Spleen (tissue), 11 donors: Measurements from ENCODE around the gene GYS1. TPM values are rescaled to one million over a fixed set of nuclear protein-coding genes. Genes with fewer than 3 reads are reported as not detected.
A peak's percentile ranks its signal among the peaks of the same experiment; 100 is the strongest.

Experiments used
- DNase-seq: peaks from one replicate; pipeline ENCODE4 v3.0.0-alpha.2; 2020
- H3K27ac ChIP-seq, 8 donors: fragments of 200-600 bp; sonication (generic) in 7 of 8; 1 replicate in 4 of 8; 2 replicates in 4 of 8; pipeline versions ENCODE4 v1.5.0 to v1.8.0; 2016 to 2021; ENCODE audit warnings: inconsistent platforms in 4 of 8, mild to moderate bottlenecking in 4 of 8, moderate library complexity in 1 of 8
- H3K27me3 ChIP-seq, 7 donors: fragments of 200-600 bp; sonication (generic) in 6 of 7; replicated peaks in 1 of 7; 1 replicate in 4 of 7; 2 replicates in 3 of 7; pipeline versions ENCODE4 v1.5.0 to v1.8.0; 2016 to 2021; ENCODE audit warnings: inconsistent platforms in 3 of 7, mild to moderate bottlenecking in 1 of 7
- H3K36me3 ChIP-seq, 6 donors: fragments of 200-600 bp; sonication (generic) in 5 of 6; 1 replicate in 4 of 6; 2 replicates in 2 of 6; pipeline versions ENCODE4 v1.5.0 to v1.8.0; 2016 to 2021; ENCODE audit warnings: inconsistent platforms in 2 of 6
- H3K4me1 ChIP-seq, 6 donors: fragments of 200-600 bp; sonication (generic) in 5 of 6; 1 replicate in 3 of 6; 2 replicates in 3 of 6; pipeline versions ENCODE4 v1.5.0 to v1.8.0; 2016 to 2021; ENCODE audit warnings: inconsistent platforms in 3 of 6
- H3K4me3 ChIP-seq, 8 donors: fragments of 200-600 bp; sonication (generic) in 7 of 8; 1 replicate in 4 of 8; 2 replicates in 4 of 8; pipeline versions ENCODE4 v1.5.0 to v1.8.0; 2016 to 2021; ENCODE audit warnings: inconsistent platforms in 4 of 8, mild to moderate bottlenecking in 4 of 8, moderate library complexity in 2 of 8
- H3K9me3 ChIP-seq, 8 donors: fragments of 200-600 bp; sonication (generic) in 7 of 8; 1 replicate in 4 of 8; 2 replicates in 4 of 8; pipeline versions ENCODE4 v1.5.0 to v1.8.0; 2016 to 2021; ENCODE audit warnings: inconsistent platforms in 4 of 8
- CTCF ChIP-seq, 11 experiments: fragments of 200-600 bp in 7 of 11; fragments of 450-650 bp in 4 of 11; sonication (generic) in 4 of 11; IDR thresholded peaks in 8 of 11; conservative IDR thresholded peaks in 3 of 11; 1 replicate in 7 of 11; 2 replicates in 4 of 11; pipeline versions ENCODE4 v1.4.0 to v1.8.0; 2016 to 2021; ENCODE audit warnings: antibody characterized with exemption in 11 of 11, inconsistent platforms in 4 of 11, mild to moderate bottlenecking in 1 of 11
- POLR2A ChIP-seq, 3 donors: fragments of 450-650 bp; IDR thresholded peaks; one replicate each; pipeline ENCODE4 v1.5.1; 2017; ENCODE audit warnings: antibody characterized with exemption in 3 of 3, mild to moderate bottlenecking in 1 of 3
- POLR2AphosphoS5 ChIP-seq, 3 donors: sonication (generic); formaldehyde crosslinking; IDR thresholded peaks; one replicate each; pipeline ENCODE4 v1.5.1; 2017; ENCODE audit warnings: antibody characterized with exemption in 3 of 3
- WGBS, 5 donors: extraction: QIAGEN DNeasy Blood & Tissue Kit in 3 of 5; methylation state at CpG; one replicate each; pipeline versions ENCODE4 v1.1.5 to v1.1.7; 2013 to 2018; 5-methylcytosine and 5-hydroxymethylcytosine counted together
- intact Hi-C: fragments of 100-400 bp; cut with DNase I; formaldehyde crosslinking; loops from one replicate; pipeline ENCODE4 v1.15.0; 2023; ENCODE audit warnings: low total_unique reads
- polyA plus RNA-seq, 3 donors: library from polyadenylated mRNA; stranded (reverse); fragments of 200-250 nt; gene quantifications; one replicate each; pipeline ENCODE4 v1.2.1, GENCODE V29; 2013
- total RNA-seq, 7 donors: library from RNA; depleted of rRNA in 3 of 7; stranded (reverse); fragments of >200 nt in 3 of 7; fragmentation: NEBNext Ultra II Directional in 4 of 7; extraction: Animal tissue kit (Norgen Biotek cat#: 25700) in 4 of 7; gene quantifications; one replicate each; pipeline versions ENCODE4 v1.1.0 to v1.2.1, GENCODE V29; 2016 to 2021
- donor health status: healthy with polysubstance abuse.
- donor health status: DM: no; HTN: no; CAD: no; lungs with moderate emphysema.
- donor health status: DM: no; HTN: no; CAD: no.
- donor health status: Bipolar disorder and iron deficiency.
- donor health status: healthy.
- donor health status: DM: no; HTN: no; CAD: no.
- donor health status: DM: yes; HTN: yes; CAD: no.

Gene GYS1
- total and polyA plus RNA-seq, 10 donors: 11.9 to 47.1 (median 30.5) TPM

GRCh38 chr19:48967346-48968178, 25.5 kb downstream of the GYS1 start:
- no peaks in the 10 kb centered on the region for H3K27me3 ChIP-seq
- intact Hi-C loops: loop anchor here (10.0 kb wide), 1 partner anchor 93 kb away; the partner anchor contains the start of gene PPP1R15A
- H3K4me1 ChIP-seq: peaks cover 31 to 80% (median 64%) of the 10 kb centered on the region in 6 donors
- H3K36me3 ChIP-seq: peaks cover 3 to 64% (median 40%) of the 10 kb centered on the region in 6 donors
- no peaks in the 10 kb centered on the region for H3K9me3 ChIP-seq
- H3K4me3 ChIP-seq: peak overlapping the region in 5 of 8 donors; percentile 88 to 99 (median 97)
- peak; percentile 83 for DNase-seq
- TF ChIP-seq POLR2A (IDR thresholded peaks at IDR 0.05) (peak in 1 of 3 donors; percentile 18), CTCF (IDR thresholded peaks at IDR 0.05 in 8 of 11, conservative IDR thresholded peaks at IDR 0.05 in 3 of 11) (no peak), POLR2AphosphoS5 (IDR thresholded peaks at IDR 0.05) (peak in 2 of 3 donors; percentile 59 to 79)
- peak overlapping the region in 7 of 8 donors; percentile 95 to 98 (median 97) for H3K27ac ChIP-seq
- 53 to 81% (median 69%) methylated on average over 14 of the region's 14 CpGs for WGBS, 5 donors

GRCh38 chr19:48966541-48967345, 26.4 kb downstream of the GYS1 start:
- Histone ChIP-seq H3K27me3 (no peaks in the 10 kb centered on the region), H3K36me3 (peaks cover 3 to 57% (median 40%) of the 10 kb centered on the region in 6 donors), H3K27ac (peak overlapping the region; percentile 81 to 98 (median 97)), H3K4me1 (peaks cover 35 to 88% (median 72%) of the 10 kb centered on the region in 6 donors), H3K4me3 (peak overlapping the region; percentile 74 to 99 (median 92)), H3K9me3 (no peaks in the 10 kb centered on the region)
- TF ChIP-seq POLR2A (IDR thresholded peaks at IDR 0.05): peak in 1 of 3 donors; percentile 2
- no peak for TF ChIP-seq CTCF (IDR thresholded peaks at IDR 0.05 in 8 of 11, conservative IDR thresholded peaks at IDR 0.05 in 3 of 11)
- DNase-seq: peak; percentile 84
- intact Hi-C loops: loop anchor here (10.0 kb wide), 1 partner anchor 92 kb away; the partner anchor contains the start of gene PPP1R15A
- 73 to 88% (median 77%) methylated on average over 10 of the region's 10 CpGs for WGBS, 5 donors

- WGBS, 5 donors: 9 to 16% (median 11%) methylated on average over 27 to 36 of the region's 36 CpGs
- peaks cover 3 to 60% (median 39%) of the 10 kb centered on the region in 6 donors for H3K36me3 ChIP-seq
- DNase-seq: peak; percentile 96
- H3K9me3 ChIP-seq: no peaks in the 10 kb centered on the region
- peak overlapping the region; percentile 74 to 99 (median 92) for H3K4me3 ChIP-seq
- H3K27ac ChIP-seq: peak overlapping the region; percentile 81 to 98 (median 97)
- TF ChIP-seq POLR2A (IDR thresholded peaks at IDR 0.05): peak in 2 of 3 donors; percentile 8 to 20
- no peak for TF ChIP-seq CTCF (IDR thresholded peaks at IDR 0.05 in 8 of 11, conservative IDR thresholded peaks at IDR 0.05 in 3 of 11)
- TF ChIP-seq POLR2AphosphoS5 (IDR thresholded peaks at IDR 0.05): peak in 1 of 3 donors; percentile 79
- intact Hi-C loops: loop anchor here (10.0 kb wide), 1 partner anchor 91 kb away; the partner anchor contains the start of gene PPP1R15A
- peaks cover 35 to 90% (median 75%) of the 10 kb centered on the region in 6 donors for H3K4me1 ChIP-seq
- no peaks in the 10 kb centered on the region for H3K27me3 ChIP-seq
Measured at GRCh38 chr19:48965806-48966540, 27.1 kb downstream of the GYS1 start.
